K562 (cell line): ENCODE data around the gene FAM20B. TPM values are rescaled to one million over a fixed set of nuclear protein-coding genes. Genes with fewer than 3 reads are reported as not detected.
A peak's percentile ranks its signal among the peaks of the same experiment; 100 is the strongest.

Experiments used
- CC2D1A ChIP-seq: fragments of 450-650 bp; IDR thresholded peaks from 2 replicates; pipeline ENCODE4 v1.6.1; 2017; ENCODE audit warnings: mild to moderate bottlenecking
- IRF1 ChIP-seq: sonication (generic); formaldehyde crosslinking; IDR thresholded peaks from 2 replicates; pipeline ENCODE4 v1.8.0; 2022; ENCODE audit warnings: missing genetic modification reagents, mild to moderate bottlenecking, borderline replicate concordance
- JUNB ChIP-seq: fragments of 450-650 bp; formaldehyde crosslinking; conservative IDR thresholded peaks from 2 replicates; pipeline ENCODE4 v1.4.0; 2020; ENCODE audit warnings: mild to moderate bottlenecking
- MIER1 ChIP-seq: fragments of 450-650 bp; IDR thresholded peaks from 2 replicates; pipeline ENCODE4 v1.6.1; 2016; ENCODE audit warnings: antibody characterized with exemption, mild to moderate bottlenecking, low read depth
- MYC ChIP-seq, 2 experiments: fragments of 250-450 bp in 1 of 2; sonication (Bioruptor Pico) in 1 of 2; IDR thresholded peaks; 2 replicates each; pipeline versions ENCODE4 v1.5.1 to v1.6.1; 2012 to 2021; ENCODE audit warnings: low read depth in 2 of 2, borderline replicate concordance in 1 of 2, improper control_type of control experiment in 1 of 2, low read length in 1 of 2, mild to moderate bottlenecking in 1 of 2, moderate library complexity in 1 of 2
- NONO ChIP-seq, 2 experiments: fragments of 200-400 bp in 1 of 2; fragments of 450-650 bp in 1 of 2; formaldehyde crosslinking in 1 of 2; IDR thresholded peaks; 2 replicates each; pipeline ENCODE4 v1.6.1; 2017; ENCODE audit warnings: low read depth in 2 of 2, mild to moderate bottlenecking in 2 of 2, moderate library complexity in 2 of 2, low read length in 1 of 2
- ZNF778 ChIP-seq: fragments of 450-650 bp; formaldehyde crosslinking; IDR thresholded peaks from 2 replicates; pipeline ENCODE4 v1.4.0; 2020; ENCODE audit warnings: mild to moderate bottlenecking, moderate library complexity
- polyA plus RNA-seq, 8 experiments: library from polyadenylated mRNA; depleted of rRNA in 4 of 8; stranded (reverse) in 5 of 8; unstranded in 3 of 8; fragments of >200 nt; fragmentation: Nextera tagmentation in 2 of 8; fragmentation: Illumina TruSeq in 1 of 8; extraction: Ambion mirVana in 2 of 8; extraction: Trizol in 1 of 8; gene quantifications; 2 replicates each; pipeline versions ENCODE4 v1.2.1 to v1.2.3, GENCODE V29; 2011 to 2014; ENCODE audit warnings: inconsistent platforms in 1 of 8, missing spikeins in 1 of 8
- total RNA-seq, 7 experiments: library from RNA; depleted of rRNA in 6 of 7; stranded (reverse); fragments of >200 nt in 6 of 7; fragmentation: Illumina TruSeq in 2 of 7; extraction: Trizol in 2 of 7; gene quantifications; 2 replicates each; pipeline versions ENCODE4 v1.2.1 to v1.2.3, GENCODE V29; 2011 to 2021; ENCODE audit warnings: low replicate concordance in 1 of 7
- TF ChIP-seq, protein P1 (sequence below): fragments of 250-450 bp; sonication (Bioruptor Pico); IDR thresholded peaks from 2 replicates; pipeline ENCODE4 v1.9.0; 2021; ENCODE audit warnings: mild to moderate bottlenecking, inconsistent platforms
- TF ChIP-seq, protein P2 (sequence below): fragments of 150-350 bp; IDR thresholded peaks from 2 replicates; pipeline ENCODE4 v1.6.1; 2014; ENCODE audit warnings: low read depth, mild to moderate bottlenecking, low read length, borderline replicate concordance

The FAM20B gene
- total and polyA plus RNA-seq, 9 of the 15 experiments (the other 6 are each of a cell fraction or from before 2014, with no cell fraction given) = 7.2 to 67.5 (median 42.9) TPM

DNA sequence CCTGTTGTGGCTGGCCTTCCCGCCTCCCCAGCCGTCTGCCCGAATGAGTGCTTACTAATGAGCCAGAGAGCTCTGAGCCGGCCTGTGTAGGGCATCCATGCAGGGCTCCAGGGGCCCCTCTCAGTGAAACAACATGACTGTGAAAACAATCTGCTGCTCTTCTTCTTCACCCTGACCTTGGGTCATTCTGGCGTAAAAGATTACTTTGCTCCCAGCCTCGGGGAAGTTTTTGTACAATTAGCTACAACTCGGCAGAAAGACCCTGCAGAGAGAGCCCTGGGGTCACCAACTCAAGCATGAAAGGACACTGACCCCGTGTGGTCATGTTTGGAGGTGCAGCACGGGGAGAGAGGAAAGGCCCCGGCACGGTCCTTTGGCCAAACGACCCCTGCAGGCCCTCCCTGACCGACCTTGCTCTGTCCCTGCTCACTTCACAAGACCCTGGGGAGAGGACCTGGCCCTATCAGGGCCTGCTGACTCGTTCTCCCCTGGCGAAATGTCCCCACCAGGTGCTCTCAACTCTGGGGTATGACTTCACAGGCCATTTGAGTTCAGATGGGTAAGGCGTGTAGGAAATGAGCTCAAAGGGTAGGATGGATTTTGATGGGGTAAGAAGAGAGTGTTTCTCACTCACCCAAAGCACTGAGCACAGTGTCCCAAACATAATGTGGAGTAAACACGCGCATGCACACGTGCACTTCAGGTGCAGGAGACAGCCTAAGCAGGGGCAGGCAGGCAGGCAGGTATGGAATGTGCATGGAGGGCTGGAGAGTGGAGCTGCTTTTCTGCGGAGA is 22.9 kb upstream of the FAM20B start (continued):
- no peak for TF ChIP-seq MIER1
- no peak for TF ChIP-seq IRF1 (CRISPR knock-in tag)
- peak; percentile 77 for TF ChIP-seq CC2D1A
- TF ChIP-seq MYC (IDR thresholded peaks at IDR 0.05; ENCODE audit: low read depth, low read length) = peak; percentile 29; the same call in 1 of the 2 replicates
- no peak for TF ChIP-seq MYC (CRISPR knock-in tag; IDR thresholded peaks at IDR 0.05; ENCODE audit: borderline replicate concordance, low read depth)
- no peak for TF ChIP-seq JUNB (CRISPR knock-in tag)
- TF ChIP-seq NONO (IDR thresholded peaks at IDR 0.05; ENCODE audit: low read depth in 2 of 2, low read length in 1 of 2) = no peak
- TF ChIP-seq ZNF778 (CRISPR knock-in tag) = no peak
- TF ChIP-seq, protein P1, sequence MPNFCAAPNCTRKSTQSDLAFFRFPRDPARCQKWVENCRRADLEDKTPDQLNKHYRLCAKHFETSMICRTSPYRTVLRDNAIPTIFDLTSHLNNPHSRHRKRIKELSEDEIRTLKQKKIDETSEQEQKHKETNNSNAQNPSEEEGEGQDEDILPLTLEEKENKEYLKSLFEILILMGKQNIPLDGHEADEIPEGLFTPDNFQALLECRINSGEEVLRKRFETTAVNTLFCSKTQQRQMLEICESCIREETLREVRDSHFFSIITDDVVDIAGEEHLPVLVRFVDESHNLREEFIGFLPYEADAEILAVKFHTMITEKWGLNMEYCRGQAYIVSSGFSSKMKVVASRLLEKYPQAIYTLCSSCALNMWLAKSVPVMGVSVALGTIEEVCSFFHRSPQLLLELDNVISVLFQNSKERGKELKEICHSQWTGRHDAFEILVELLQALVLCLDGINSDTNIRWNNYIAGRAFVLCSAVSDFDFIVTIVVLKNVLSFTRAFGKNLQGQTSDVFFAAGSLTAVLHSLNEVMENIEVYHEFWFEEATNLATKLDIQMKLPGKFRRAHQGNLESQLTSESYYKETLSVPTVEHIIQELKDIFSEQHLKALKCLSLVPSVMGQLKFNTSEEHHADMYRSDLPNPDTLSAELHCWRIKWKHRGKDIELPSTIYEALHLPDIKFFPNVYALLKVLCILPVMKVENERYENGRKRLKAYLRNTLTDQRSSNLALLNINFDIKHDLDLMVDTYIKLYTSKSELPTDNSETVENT (CRISPR knock-in tag) = no peak
- TF ChIP-seq, protein P2, sequence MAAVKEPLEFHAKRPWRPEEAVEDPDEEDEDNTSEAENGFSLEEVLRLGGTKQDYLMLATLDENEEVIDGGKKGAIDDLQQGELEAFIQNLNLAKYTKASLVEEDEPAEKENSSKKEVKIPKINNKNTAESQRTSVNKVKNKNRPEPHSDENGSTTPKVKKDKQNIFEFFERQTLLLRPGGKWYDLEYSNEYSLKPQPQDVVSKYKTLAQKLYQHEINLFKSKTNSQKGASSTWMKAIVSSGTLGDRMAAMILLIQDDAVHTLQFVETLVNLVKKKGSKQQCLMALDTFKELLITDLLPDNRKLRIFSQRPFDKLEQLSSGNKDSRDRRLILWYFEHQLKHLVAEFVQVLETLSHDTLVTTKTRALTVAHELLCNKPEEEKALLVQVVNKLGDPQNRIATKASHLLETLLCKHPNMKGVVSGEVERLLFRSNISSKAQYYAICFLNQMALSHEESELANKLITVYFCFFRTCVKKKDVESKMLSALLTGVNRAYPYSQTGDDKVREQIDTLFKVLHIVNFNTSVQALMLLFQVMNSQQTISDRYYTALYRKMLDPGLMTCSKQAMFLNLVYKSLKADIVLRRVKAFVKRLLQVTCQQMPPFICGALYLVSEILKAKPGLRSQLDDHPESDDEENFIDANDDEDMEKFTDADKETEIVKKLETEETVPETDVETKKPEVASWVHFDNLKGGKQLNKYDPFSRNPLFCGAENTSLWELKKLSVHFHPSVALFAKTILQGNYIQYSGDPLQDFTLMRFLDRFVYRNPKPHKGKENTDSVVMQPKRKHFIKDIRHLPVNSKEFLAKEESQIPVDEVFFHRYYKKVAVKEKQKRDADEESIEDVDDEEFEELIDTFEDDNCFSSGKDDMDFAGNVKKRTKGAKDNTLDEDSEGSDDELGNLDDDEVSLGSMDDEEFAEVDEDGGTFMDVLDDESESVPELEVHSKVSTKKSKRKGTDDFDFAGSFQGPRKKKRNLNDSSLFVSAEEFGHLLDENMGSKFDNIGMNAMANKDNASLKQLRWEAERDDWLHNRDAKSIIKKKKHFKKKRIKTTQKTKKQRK = no peak
- TF ChIP-seq, all 486 proteins: peak for 36
